IMR-90 (cell line): ENCODE results near the gene TBC1D8.

ENCODE experiments used
- BHLHE40 ChIP-seq: fragments of 150-350 bp; IDR thresholded peaks from 2 replicates; pipeline ENCODE4 v1.6.1; 2016; ENCODE audit warnings: mild to moderate bottlenecking, low read depth, low read length
- CEBPB ChIP-seq: IDR thresholded peaks from 2 replicates; pipeline ENCODE4 v1.6.1; 2012; ENCODE audit warnings: low read depth, low read length, improper control_type of control experiment
- MAZ ChIP-seq: IDR thresholded peaks from 2 replicates; pipeline ENCODE4 v1.6.1; 2012; ENCODE audit warnings: low read depth, mild to moderate bottlenecking, low read length, improper control_type of control experiment, moderate library complexity, borderline replicate concordance
- POLR2A ChIP-seq: IDR thresholded peaks from 2 replicates; pipeline ENCODE4 v1.6.1; 2012; ENCODE audit warnings: mild to moderate bottlenecking, low read depth, low read length
- RAD21 ChIP-seq: IDR thresholded peaks from 2 replicates; pipeline ENCODE4 v1.6.1; 2012; ENCODE audit warnings: low read length, improper control_type of control experiment
- RCOR1 ChIP-seq: IDR thresholded peaks from 2 replicates; pipeline ENCODE4 v1.6.1; 2012; ENCODE audit warnings: mild to moderate bottlenecking, low read length, improper control_type of control experiment; ENCODE audit not compliant: insufficient replicate concordance
- SMC3 ChIP-seq: fragments of 150-350 bp; IDR thresholded peaks from 2 replicates; pipeline ENCODE4 v1.6.1; 2016; ENCODE audit warnings: low read depth, mild to moderate bottlenecking, antibody characterized with exemption, low read length, moderate library complexity
- TF ChIP-seq, protein P1 (sequence below): conservative IDR thresholded peaks from 2 replicates; pipeline ENCODE4 v1.5.1; 2012; ENCODE audit warnings: mild to moderate bottlenecking, low read depth, low read length, improper control_type of control experiment

DNA sequence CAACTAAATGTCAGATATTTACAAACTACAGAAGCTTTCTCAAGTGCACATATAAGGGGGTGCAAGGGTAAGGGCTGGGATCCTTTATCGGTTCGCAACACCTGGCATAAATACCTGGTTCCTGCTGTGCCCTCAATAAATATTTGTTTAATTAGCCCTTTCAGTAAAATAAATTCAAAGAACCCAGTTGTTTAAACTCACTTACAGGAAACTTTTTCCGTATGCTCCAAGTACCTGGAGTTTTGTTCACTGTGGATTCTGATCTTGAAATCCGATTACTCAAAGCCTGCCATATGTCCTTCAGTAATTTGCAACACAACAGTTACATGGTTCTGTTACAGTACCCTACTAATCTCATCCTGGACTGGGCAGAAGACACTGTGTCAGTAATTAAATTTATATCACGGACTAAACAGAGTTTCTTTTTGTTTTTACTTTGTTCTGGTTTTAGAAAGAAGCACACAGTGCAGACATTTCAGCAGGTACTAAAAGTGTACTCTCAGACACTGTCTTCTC lies 36.9 kb downstream of the TBC1D8 start:
- no peak for TF ChIP-seq BHLHE40
- no peak for TF ChIP-seq SMC3
- TF ChIP-seq, protein P1, sequence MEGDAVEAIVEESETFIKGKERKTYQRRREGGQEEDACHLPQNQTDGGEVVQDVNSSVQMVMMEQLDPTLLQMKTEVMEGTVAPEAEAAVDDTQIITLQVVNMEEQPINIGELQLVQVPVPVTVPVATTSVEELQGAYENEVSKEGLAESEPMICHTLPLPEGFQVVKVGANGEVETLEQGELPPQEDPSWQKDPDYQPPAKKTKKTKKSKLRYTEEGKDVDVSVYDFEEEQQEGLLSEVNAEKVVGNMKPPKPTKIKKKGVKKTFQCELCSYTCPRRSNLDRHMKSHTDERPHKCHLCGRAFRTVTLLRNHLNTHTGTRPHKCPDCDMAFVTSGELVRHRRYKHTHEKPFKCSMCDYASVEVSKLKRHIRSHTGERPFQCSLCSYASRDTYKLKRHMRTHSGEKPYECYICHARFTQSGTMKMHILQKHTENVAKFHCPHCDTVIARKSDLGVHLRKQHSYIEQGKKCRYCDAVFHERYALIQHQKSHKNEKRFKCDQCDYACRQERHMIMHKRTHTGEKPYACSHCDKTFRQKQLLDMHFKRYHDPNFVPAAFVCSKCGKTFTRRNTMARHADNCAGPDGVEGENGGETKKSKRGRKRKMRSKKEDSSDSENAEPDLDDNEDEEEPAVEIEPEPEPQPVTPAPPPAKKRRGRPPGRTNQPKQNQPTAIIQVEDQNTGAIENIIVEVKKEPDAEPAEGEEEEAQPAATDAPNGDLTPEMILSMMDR: no peak
- TF ChIP-seq POLR2A: no peak
- TF ChIP-seq RAD21: no peak
- no peak for TF ChIP-seq MAZ
- no peak for TF ChIP-seq CEBPB
- TF ChIP-seq RCOR1: no peak
